IgD-negative memory B cell (primary cell): Measurements from ENCODE around the gene RTL5. TPM values are rescaled to one million over a fixed set of nuclear protein-coding genes. Genes with fewer than 3 reads are reported as not detected.
"Not testable (repeated sequence)": the region's sequence is repeated elsewhere in the genome, so short reads cannot be mapped to it uniquely, and the experiment has no call there.

ENCODE experiments used
- H3K27ac Mint-ChIP-seq, 3 donors: one replicate each; pipeline ENCODE4 v1.8.0; 2020 to 2022; ENCODE audit warnings: mild to moderate bottlenecking in 3 of 3, mixed read lengths in 3 of 3, moderate library complexity in 1 of 3
- H3K27me3 Mint-ChIP-seq: one replicate; pipeline ENCODE4 v1.8.0; 2021; ENCODE audit warnings: mixed read lengths
- H3K36me3 Mint-ChIP-seq: one replicate; pipeline ENCODE4 v1.8.0; 2020; ENCODE audit warnings: mild to moderate bottlenecking, mixed read lengths
- H3K4me1 Mint-ChIP-seq, 3 donors: one replicate each; pipeline ENCODE4 v1.8.0; 2020 to 2022; ENCODE audit warnings: mixed read lengths in 3 of 3, mild to moderate bottlenecking in 1 of 3
- H3K4me3 Mint-ChIP-seq, 4 donors: one replicate each; pipeline ENCODE4 v1.8.0; 2020 to 2022; ENCODE audit warnings: mild to moderate bottlenecking in 4 of 4, mixed read lengths in 4 of 4, moderate library complexity in 3 of 4
- H3K9me3 Mint-ChIP-seq, 3 donors: one replicate each; pipeline ENCODE4 v1.8.0; 2020 to 2021; ENCODE audit warnings: mixed read lengths in 3 of 3, mild to moderate bottlenecking in 1 of 3
- polyA plus RNA-seq: library from polyadenylated mRNA; unstranded; fragments of 300-500 nt; fragmentation: Illumina TruSeq; gene quantifications from one replicate; pipeline ENCODE4 v1.2.3, GENCODE V29; 2021

The RTL5 gene
- polyA plus RNA-seq = not detected

GRCh38 chrX:72131317-72132294 is at the start of gene RTL5:
Gene RTL5 (minus strand): TSS chrX:72131915.
- H3K27ac Mint-ChIP-seq = peak within 1 kb of the TSS in 1 of 3 donors; percentile 69
- H3K9me3 Mint-ChIP-seq = no peaks in the 10 kb centered on the region
- peaks cover 2% of the 10 kb centered on the region for H3K36me3 Mint-ChIP-seq
- H3K27me3 Mint-ChIP-seq = peaks cover 29% of the 10 kb centered on the region
- peak within 1 kb of the TSS; percentile 34 to 91 (median 82) for H3K4me3 Mint-ChIP-seq
- peaks cover 1 to 5% (median 2%) of the 10 kb centered on the region in 3 donors for H3K4me1 Mint-ChIP-seq

GRCh38 chrX:72180539-72180938 is 48.8 kb upstream of the RTL5 start:
- H3K27ac Mint-ChIP-seq = no peak overlapping the region
- peaks cover 2% of the 10 kb centered on the region for H3K27me3 Mint-ChIP-seq
- H3K36me3 Mint-ChIP-seq = no peaks in the 10 kb centered on the region
- peaks cover 0 to 6% (median 3%) of the 10 kb centered on the region in 3 donors for H3K4me1 Mint-ChIP-seq
- H3K9me3 Mint-ChIP-seq = peaks cover 0 to 2% (median 0%) of the 10 kb centered on the region in 3 donors
- H3K4me3 Mint-ChIP-seq = no peak overlapping the region

GRCh38 chrX:72176981-72177380 is 45.3 kb upstream of the RTL5 start:
- Mint-ChIP-seq H3K27ac (no peak overlapping the region), H3K4me1 (peaks cover 0 to 3% (median 3%) of the 10 kb centered on the region in 3 donors), H3K36me3 (no peaks in the 10 kb centered on the region), H3K9me3 (peaks cover 0 to 2% (median 0%) of the 10 kb centered on the region in 3 donors), H3K4me3 (no peak overlapping the region), H3K27me3 (peaks cover 2% of the 10 kb centered on the region)

- not testable (repeated sequence) for H3K36me3 Mint-ChIP-seq, H3K27me3 Mint-ChIP-seq, H3K4me1 Mint-ChIP-seq, H3K27ac Mint-ChIP-seq, H3K4me3 Mint-ChIP-seq, H3K9me3 Mint-ChIP-seq
Measured at GRCh38 chrX:72176289-72176688, 44.6 kb upstream of the RTL5 start.

GRCh38 chrX:72169008-72169728 is 37.5 kb upstream of the RTL5 start:
- peaks cover 5% of the 10 kb centered on the region for H3K27me3 Mint-ChIP-seq
- peak overlapping the region; percentile 24 to 78 (median 56) for H3K4me3 Mint-ChIP-seq
- peak overlapping the region in 2 of 3 donors; percentile 7 to 67 for H3K27ac Mint-ChIP-seq
- H3K36me3 Mint-ChIP-seq = no peaks in the 10 kb centered on the region
- H3K9me3 Mint-ChIP-seq = peaks cover 0 to 2% (median 0%) of the 10 kb centered on the region in 3 donors
- no peaks in the 10 kb centered on the region for H3K4me1 Mint-ChIP-seq

GRCh38 chrX:72165551-72165950 is 33.8 kb upstream of the RTL5 start:
- no peaks in the 10 kb centered on the region for H3K4me1 Mint-ChIP-seq
- peaks cover 0 to 2% (median 0%) of the 10 kb centered on the region in 3 donors for H3K9me3 Mint-ChIP-seq
- H3K27ac Mint-ChIP-seq = no peak overlapping the region
- H3K4me3 Mint-ChIP-seq = no peak overlapping the region
- H3K36me3 Mint-ChIP-seq = no peaks in the 10 kb centered on the region
- H3K27me3 Mint-ChIP-seq = peaks cover 10% of the 10 kb centered on the region

GRCh38 chrX:72159769-72160168 is 28.1 kb upstream of the RTL5 start:
- Mint-ChIP-seq H3K4me1 (no peaks in the 10 kb centered on the region), H3K36me3 (peaks cover 2% of the 10 kb centered on the region), H3K27ac (peak overlapping the region in 1 of 3 donors; percentile 36), H3K4me3 (no peak overlapping the region), H3K9me3 (peaks cover 0 to 9% (median 2%) of the 10 kb centered on the region in 3 donors), H3K27me3 (peaks cover 5% of the 10 kb centered on the region)

- Mint-ChIP-seq H3K27ac (no peak overlapping the region), H3K4me1 (no peaks in the 10 kb centered on the region), H3K27me3 (peaks cover 5% of the 10 kb centered on the region), H3K9me3 (peaks cover 0 to 9% (median 2%) of the 10 kb centered on the region in 3 donors), H3K36me3 (peaks cover 2% of the 10 kb centered on the region), H3K4me3 (no peak overlapping the region)
Measured at GRCh38 chrX:72158773-72159172, 27.1 kb upstream of the RTL5 start.

GRCh38 chrX:72146527-72146926 is 14.8 kb upstream of the RTL5 start:
- no peaks in the 10 kb centered on the region for H3K27me3 Mint-ChIP-seq
- no peak overlapping the region for H3K27ac Mint-ChIP-seq
- H3K4me1 Mint-ChIP-seq = peaks cover 0 to 7% (median 6%) of the 10 kb centered on the region in 3 donors
- no peak overlapping the region for H3K4me3 Mint-ChIP-seq
- H3K9me3 Mint-ChIP-seq = no peaks in the 10 kb centered on the region
- no peaks in the 10 kb centered on the region for H3K36me3 Mint-ChIP-seq

GRCh38 chrX:72145181-72145580 is 13.5 kb upstream of the RTL5 start:
- H3K9me3 Mint-ChIP-seq = no peaks in the 10 kb centered on the region
- H3K4me3 Mint-ChIP-seq = no peak overlapping the region
- H3K27me3 Mint-ChIP-seq = peaks cover 3% of the 10 kb centered on the region
- no peak overlapping the region for H3K27ac Mint-ChIP-seq
- peaks cover 0 to 11% (median 11%) of the 10 kb centered on the region in 3 donors for H3K4me1 Mint-ChIP-seq
- no peaks in the 10 kb centered on the region for H3K36me3 Mint-ChIP-seq

- Mint-ChIP-seq H3K9me3 (no peaks in the 10 kb centered on the region), H3K4me3 (no peak overlapping the region), H3K4me1 (peaks cover 0 to 11% (median 11%) of the 10 kb centered on the region in 3 donors), H3K36me3 (no peaks in the 10 kb centered on the region), H3K27me3 (peaks cover 7% of the 10 kb centered on the region), H3K27ac (no peak overlapping the region)
Measured at GRCh38 chrX:72143609-72143907, 11.8 kb upstream of the RTL5 start.

GRCh38 chrX:72142794-72143608 is 11.3 kb upstream of the RTL5 start:
- Mint-ChIP-seq H3K36me3 (no peaks in the 10 kb centered on the region), H3K4me1 (peaks cover 0 to 11% (median 11%) of the 10 kb centered on the region in 3 donors), H3K27ac (no peak overlapping the region), H3K27me3 (peaks cover 8% of the 10 kb centered on the region), H3K9me3 (no peaks in the 10 kb centered on the region), H3K4me3 (no peak overlapping the region)

- Mint-ChIP-seq H3K4me3 (no peak overlapping the region), H3K4me1 (peaks cover 0 to 11% (median 11%) of the 10 kb centered on the region in 3 donors), H3K27me3 (peaks cover 8% of the 10 kb centered on the region), H3K9me3 (no peaks in the 10 kb centered on the region), H3K36me3 (no peaks in the 10 kb centered on the region), H3K27ac (peak overlapping the region in 1 of 3 donors; percentile 7)
Measured at GRCh38 chrX:72142094-72142793, 10.5 kb upstream of the RTL5 start.

GRCh38 chrX:72141372-72142004 is 9.8 kb upstream of the RTL5 start:
- Mint-ChIP-seq H3K9me3 (no peaks in the 10 kb centered on the region), H3K4me3 (peak overlapping the region in 2 of 4 donors; percentile 6 to 34), H3K27me3 (peaks cover 8% of the 10 kb centered on the region), H3K4me1 (peaks cover 0 to 11% (median 11%) of the 10 kb centered on the region in 3 donors), H3K27ac (peak overlapping the region in 2 of 3 donors; percentile 7 to 35), H3K36me3 (no peaks in the 10 kb centered on the region)
